ENCODE results near the gene GALNT15. TPM values are rescaled to one million over a fixed set of nuclear protein-coding genes. Genes with fewer than 3 reads are reported as not detected.

GALNT15 gene
- total and polyA plus RNA-seq, 2 experiments from 2014 or later = 9.9 to 11.7 TPM

GRCh38 chr3:16191591-16191990, 17.1 kb downstream of the GALNT15 start:
- no peak overlapping the region for H3K9ac ChIP-seq
- TF ChIP-seq EZH2 (IDR thresholded peaks at IDR 0.05; ENCODE audit: insufficient read depth, poor library complexity, severe bottlenecking) = no peak
- TF ChIP-seq EZH2phosphoT487 (IDR thresholded peaks at IDR 0.05; ENCODE audit: insufficient read depth, low read depth) = no peak
- H3K4me2 ChIP-seq (ENCODE audit: unreplicated experiment) = no peak overlapping the region
- no peaks in the 10 kb centered on the region for H3K79me2 ChIP-seq (ENCODE audit: insufficient read depth)
- no peaks in the 10 kb centered on the region for H3K9me3 ChIP-seq (ENCODE audit: low read depth)
- H4K20me1 ChIP-seq (ENCODE audit: insufficient read depth) = no peaks in the 10 kb centered on the region
- no peaks in the 10 kb centered on the region for H3K9me2 ChIP-seq (ENCODE audit: insufficient read depth)
- no peak overlapping the region for H3K4me3 ChIP-seq
- DNase-seq = no peak
- in situ Hi-C loops (cut with MboI) = no loop called here
- H3K27ac ChIP-seq = no peak overlapping the region
- no peaks in the 10 kb centered on the region for H3K4me1 ChIP-seq (ENCODE audit: insufficient read depth)
- H3K36me3 ChIP-seq (ENCODE audit: low read depth) = no peaks in the 10 kb centered on the region
- no peak overlapping the region for H2AFZ ChIP-seq
- no peaks in the 10 kb centered on the region for H3K27me3 ChIP-seq (replicated peaks; ENCODE audit: insufficient read depth)
- H3F3A ChIP-seq (ENCODE audit: insufficient read depth) = no peaks in the 10 kb centered on the region

- TF ChIP-seq EZH2phosphoT487 (IDR thresholded peaks at IDR 0.05; ENCODE audit: insufficient read depth, low read depth) (no peak), EZH2 (IDR thresholded peaks at IDR 0.05; ENCODE audit: insufficient read depth, poor library complexity, severe bottlenecking) (no peak)
- Histone ChIP-seq H3K4me3 (no peak overlapping the region), H3K79me2 (ENCODE audit: insufficient read depth) (no peaks in the 10 kb centered on the region), H3K9ac (no peak overlapping the region), H3K27ac (no peak overlapping the region), H3K27me3 (replicated peaks; ENCODE audit: insufficient read depth) (no peaks in the 10 kb centered on the region), H3K9me2 (ENCODE audit: insufficient read depth) (no peaks in the 10 kb centered on the region), H2AFZ (no peak overlapping the region), H3K4me2 (ENCODE audit: unreplicated experiment) (no peak overlapping the region), H3K9me3 (ENCODE audit: low read depth) (no peaks in the 10 kb centered on the region), H3K4me1 (ENCODE audit: insufficient read depth) (no peaks in the 10 kb centered on the region), H3K36me3 (ENCODE audit: low read depth) (no peaks in the 10 kb centered on the region), H4K20me1 (ENCODE audit: insufficient read depth) (no peaks in the 10 kb centered on the region), H3F3A (ENCODE audit: insufficient read depth) (no peaks in the 10 kb centered on the region)
- in situ Hi-C loops (cut with MboI) = no loop called here
- DNase-seq = no peak
- WGBS, 2 experiments (ENCODE audit: low coverage in 1 of 2, low lambda C conversion rate in 2 of 2, missing lambda C conversion rate in 2 of 2) = 76 to 78% methylated on average over 5 of the region's 5 CpGs
Observed at GRCh38 chr3:16192176-16192811, 17.8 kb downstream of the GALNT15 start.

- 80 to 83% methylated on average over 4 of the region's 4 CpGs for WGBS, 2 experiments (ENCODE audit: low coverage in 1 of 2, low lambda C conversion rate in 2 of 2, missing lambda C conversion rate in 2 of 2)
- TF ChIP-seq EZH2phosphoT487 (IDR thresholded peaks at IDR 0.05; ENCODE audit: insufficient read depth, low read depth) (no peak), EZH2 (IDR thresholded peaks at IDR 0.05; ENCODE audit: insufficient read depth, poor library complexity, severe bottlenecking) (no peak)
- in situ Hi-C loops (cut with MboI) = no loop called here
Observed at GRCh38 chr3:16198427-16198826, 23.9 kb downstream of the GALNT15 start.

DNA sequence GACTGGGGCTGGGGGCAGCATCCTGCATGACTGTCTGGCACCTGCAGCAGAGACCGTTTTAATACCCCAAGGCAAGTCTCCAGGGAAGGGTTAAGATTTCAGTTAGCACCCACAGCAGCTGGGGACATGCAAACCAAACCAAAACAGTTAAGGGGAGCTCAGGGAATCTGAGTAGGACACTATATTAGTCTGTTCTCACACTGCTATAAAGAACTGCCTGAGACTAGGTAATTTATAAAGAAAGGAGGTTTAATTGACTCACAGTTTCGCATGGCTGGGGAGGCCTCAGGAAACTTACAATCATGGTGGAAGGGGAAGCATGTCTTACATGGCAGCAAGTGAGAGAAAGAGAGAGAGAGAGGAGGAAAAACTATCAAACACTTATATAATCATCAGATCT, 25.3 kb downstream of the GALNT15 start:
- Histone ChIP-seq H3K4me1 (ENCODE audit: insufficient read depth) (peaks cover 14% of the 10 kb centered on the region), H3K4me2 (ENCODE audit: unreplicated experiment) (no peak overlapping the region), H3K9me3 (ENCODE audit: low read depth) (no peaks in the 10 kb centered on the region), H3K9ac (no peak overlapping the region), H2AFZ (no peak overlapping the region), H3K79me2 (ENCODE audit: insufficient read depth) (no peaks in the 10 kb centered on the region), H3K36me3 (ENCODE audit: low read depth) (no peaks in the 10 kb centered on the region), H3K4me3 (no peak overlapping the region), H3K9me2 (ENCODE audit: insufficient read depth) (no peaks in the 10 kb centered on the region), H4K20me1 (ENCODE audit: insufficient read depth) (no peaks in the 10 kb centered on the region), H3K27ac (no peak overlapping the region), H3F3A (ENCODE audit: insufficient read depth) (0 out of 2 replicates have a peak, but pooled peaks cover 8% of the 10 kb centered on the region), H3K27me3 (replicated peaks; ENCODE audit: insufficient read depth) (no peaks in the 10 kb centered on the region)
- TF ChIP-seq EZH2phosphoT487 (IDR thresholded peaks at IDR 0.05; ENCODE audit: insufficient read depth, low read depth) = no peak
- no peak for TF ChIP-seq EZH2 (IDR thresholded peaks at IDR 0.05; ENCODE audit: insufficient read depth, poor library complexity, severe bottlenecking)
- no peak for DNase-seq
- in situ Hi-C loops (cut with MboI) = no loop called here
- WGBS, 2 experiments (ENCODE audit: low coverage in 1 of 2, low lambda C conversion rate in 2 of 2, missing lambda C conversion rate in 2 of 2) = 95 to 96% methylated on average over 2 of the region's 2 CpGs

More at GRCh38 chr3:16198427-16198826, 23.9 kb downstream of the GALNT15 start:
- H2AFZ ChIP-seq = no peak overlapping the region
- no peaks in the 10 kb centered on the region for H3K36me3 ChIP-seq (ENCODE audit: low read depth)
- no peaks in the 10 kb centered on the region for H3K27me3 ChIP-seq (replicated peaks; ENCODE audit: insufficient read depth)
- H3F3A ChIP-seq (ENCODE audit: insufficient read depth) = 0 out of 2 replicates have a peak, but pooled peaks cover 8% of the 10 kb centered on the region
- H4K20me1 ChIP-seq (ENCODE audit: insufficient read depth) = no peaks in the 10 kb centered on the region
- H3K4me2 ChIP-seq (ENCODE audit: unreplicated experiment) = no peak overlapping the region
- H3K9ac ChIP-seq = no peak overlapping the region
- no peak for DNase-seq
- H3K4me3 ChIP-seq = no peak overlapping the region
- no peak overlapping the region for H3K27ac ChIP-seq
- H3K9me3 ChIP-seq (ENCODE audit: low read depth) = no peaks in the 10 kb centered on the region
- H3K4me1 ChIP-seq (ENCODE audit: insufficient read depth) = peaks cover 14% of the 10 kb centered on the region
- no peaks in the 10 kb centered on the region for H3K9me2 ChIP-seq (ENCODE audit: insufficient read depth)
- no peaks in the 10 kb centered on the region for H3K79me2 ChIP-seq (ENCODE audit: insufficient read depth)
